GM12864 (cell line): Measurements from ENCODE around the gene SUPT20H.

Source experiments
- DNase-seq: peaks from one replicate; pipeline ENCODE4 v3.0.0-alpha.2; 2011; ENCODE audit warnings: low read depth
- H3K4me3 ChIP-seq: 2 replicates; pipeline ENCODE4 v1.5.1; 2011; ENCODE audit warnings: mild to moderate bottlenecking, low read depth, low read length, control low read depth
- TF ChIP-seq, protein P1 (sequence below): IDR thresholded peaks from 2 replicates; pipeline ENCODE4 v1.5.1; 2011; ENCODE audit warnings: low read depth, mild to moderate bottlenecking, moderate library complexity, low read length, control low read depth, inconsistent platforms; ENCODE audit errors: missing control alignments

The SUPT20H gene

DNA sequence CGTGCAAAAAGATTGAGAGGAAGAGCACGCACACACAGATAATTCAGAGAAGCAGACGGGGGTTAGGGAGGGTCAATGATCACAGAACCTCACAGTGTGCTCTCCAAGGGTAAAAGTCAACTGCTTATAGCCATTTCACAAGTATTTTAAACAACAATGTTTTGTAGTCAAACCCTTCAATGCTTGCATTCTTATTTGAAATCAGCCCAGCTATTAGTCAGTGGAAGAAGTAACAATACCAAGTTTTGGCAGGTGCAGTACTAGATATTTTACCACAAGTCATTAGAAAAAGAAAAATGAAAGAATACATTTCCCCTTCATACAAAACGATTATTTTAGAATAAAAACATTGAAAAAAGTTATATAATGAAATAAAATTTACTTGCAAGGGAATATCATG is 43.4 kb upstream of the SUPT20H start:
- H3K4me3 ChIP-seq = no peak overlapping the region
- TF ChIP-seq, protein P1, sequence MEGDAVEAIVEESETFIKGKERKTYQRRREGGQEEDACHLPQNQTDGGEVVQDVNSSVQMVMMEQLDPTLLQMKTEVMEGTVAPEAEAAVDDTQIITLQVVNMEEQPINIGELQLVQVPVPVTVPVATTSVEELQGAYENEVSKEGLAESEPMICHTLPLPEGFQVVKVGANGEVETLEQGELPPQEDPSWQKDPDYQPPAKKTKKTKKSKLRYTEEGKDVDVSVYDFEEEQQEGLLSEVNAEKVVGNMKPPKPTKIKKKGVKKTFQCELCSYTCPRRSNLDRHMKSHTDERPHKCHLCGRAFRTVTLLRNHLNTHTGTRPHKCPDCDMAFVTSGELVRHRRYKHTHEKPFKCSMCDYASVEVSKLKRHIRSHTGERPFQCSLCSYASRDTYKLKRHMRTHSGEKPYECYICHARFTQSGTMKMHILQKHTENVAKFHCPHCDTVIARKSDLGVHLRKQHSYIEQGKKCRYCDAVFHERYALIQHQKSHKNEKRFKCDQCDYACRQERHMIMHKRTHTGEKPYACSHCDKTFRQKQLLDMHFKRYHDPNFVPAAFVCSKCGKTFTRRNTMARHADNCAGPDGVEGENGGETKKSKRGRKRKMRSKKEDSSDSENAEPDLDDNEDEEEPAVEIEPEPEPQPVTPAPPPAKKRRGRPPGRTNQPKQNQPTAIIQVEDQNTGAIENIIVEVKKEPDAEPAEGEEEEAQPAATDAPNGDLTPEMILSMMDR = no peak
- no peak for DNase-seq

DNA sequence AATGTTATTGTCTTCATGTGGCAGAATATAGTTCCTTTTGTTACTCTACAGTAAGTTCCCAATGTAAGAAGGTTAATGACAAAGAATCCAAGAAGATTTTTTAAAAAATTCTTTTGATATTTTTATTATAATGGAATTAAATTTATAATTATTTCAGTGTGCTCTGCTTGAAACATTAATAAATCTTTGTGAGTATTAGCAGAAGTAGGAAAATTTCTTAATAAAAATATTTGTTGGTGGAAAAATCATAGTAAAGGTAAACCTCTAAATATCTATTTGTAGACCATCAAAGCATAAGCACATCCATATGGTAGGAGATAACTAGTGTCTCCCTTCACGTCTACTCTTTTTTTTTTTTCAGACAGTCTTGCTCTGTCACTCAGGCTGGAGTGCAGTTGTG is 41.7 kb upstream of the SUPT20H start:
- DNase-seq = no peak
- TF ChIP-seq, protein P1 = no peak
- no peak overlapping the region for H3K4me3 ChIP-seq

DNA sequence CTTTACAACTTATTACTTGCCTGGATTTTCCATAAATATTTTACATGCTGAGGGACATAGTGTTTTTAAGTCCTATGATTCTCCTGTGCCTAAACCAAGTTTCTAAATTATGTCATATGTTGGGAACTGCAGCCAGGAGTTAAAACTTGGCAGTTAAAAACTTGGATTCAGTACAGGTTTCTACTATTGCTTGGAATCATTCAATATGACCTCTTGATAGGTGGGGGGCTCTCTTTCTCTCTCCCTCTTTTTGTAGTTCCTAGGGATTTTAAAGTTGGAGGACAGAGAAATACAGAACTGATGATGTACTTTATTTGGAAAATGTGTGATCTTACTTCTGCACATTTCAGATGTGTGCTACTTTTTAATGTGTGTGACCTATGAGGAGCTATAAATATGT is 41.2 kb upstream of the SUPT20H start:
- no peak overlapping the region for H3K4me3 ChIP-seq
- TF ChIP-seq, protein P1 = no peak
- no peak for DNase-seq

DNA sequence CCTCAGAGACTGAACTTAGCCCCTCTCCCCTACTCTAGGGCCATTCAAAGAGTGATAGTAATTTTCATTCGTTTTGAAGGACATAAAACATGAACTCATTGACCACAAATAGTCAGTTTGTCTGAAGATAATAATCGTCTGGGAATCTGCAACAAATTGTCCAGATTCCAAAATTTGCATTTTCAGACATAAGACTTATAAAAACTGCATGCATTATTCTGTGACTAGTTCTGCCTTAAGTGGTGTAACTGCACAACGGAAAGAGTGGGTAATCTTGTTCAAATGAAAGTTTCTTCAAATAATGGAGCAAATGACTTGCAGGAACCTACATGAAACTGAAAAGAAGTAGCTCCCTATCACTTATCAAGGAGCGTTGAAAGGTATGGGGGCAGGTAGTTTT is 37.6 kb upstream of the SUPT20H start:
- no peak for DNase-seq
- TF ChIP-seq, protein P1 = no peak
- H3K4me3 ChIP-seq = no peak overlapping the region

DNA sequence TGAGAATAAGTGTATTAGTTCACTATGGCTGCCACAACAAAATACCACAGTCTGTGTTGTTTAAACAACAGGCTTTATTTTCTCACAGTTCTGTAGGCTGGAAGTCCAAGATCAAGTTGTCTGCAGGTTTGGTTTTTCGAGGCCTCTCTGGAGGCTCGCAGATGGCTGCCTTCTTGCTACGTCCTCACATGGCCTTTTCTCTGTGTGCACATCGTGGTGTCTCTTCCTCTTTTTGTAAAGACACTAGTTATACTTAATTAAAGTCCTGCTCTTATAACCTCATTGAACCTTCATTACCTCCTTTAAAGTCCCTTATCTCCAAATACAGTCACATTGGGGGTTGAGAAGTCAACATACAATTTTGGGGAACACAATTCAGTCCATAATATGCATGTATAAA is 35.4 kb upstream of the SUPT20H start:
- no peak overlapping the region for H3K4me3 ChIP-seq
- TF ChIP-seq, protein P1 = no peak
- DNase-seq = no peak

DNA sequence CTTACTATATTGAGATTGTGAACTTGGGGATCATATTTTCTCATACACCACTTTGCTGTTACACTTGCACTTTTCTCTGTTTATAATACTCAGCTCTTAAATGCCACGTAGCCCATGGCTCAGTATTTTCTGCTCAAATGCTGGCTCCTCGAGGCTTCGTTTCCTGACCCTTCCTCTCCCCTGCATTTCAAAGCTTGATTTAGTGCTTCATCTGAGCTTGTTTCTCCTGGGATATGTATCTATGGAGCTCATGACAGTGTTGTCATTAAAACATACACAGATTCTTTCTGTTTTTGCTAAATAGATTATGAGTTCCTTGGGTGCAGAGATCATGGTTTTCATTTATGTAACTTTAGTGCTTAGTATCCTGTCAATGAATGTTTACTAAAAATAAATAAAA is 34.6 kb upstream of the SUPT20H start:
- no peak for DNase-seq
- TF ChIP-seq, protein P1 = no peak
- no peak overlapping the region for H3K4me3 ChIP-seq

DNA sequence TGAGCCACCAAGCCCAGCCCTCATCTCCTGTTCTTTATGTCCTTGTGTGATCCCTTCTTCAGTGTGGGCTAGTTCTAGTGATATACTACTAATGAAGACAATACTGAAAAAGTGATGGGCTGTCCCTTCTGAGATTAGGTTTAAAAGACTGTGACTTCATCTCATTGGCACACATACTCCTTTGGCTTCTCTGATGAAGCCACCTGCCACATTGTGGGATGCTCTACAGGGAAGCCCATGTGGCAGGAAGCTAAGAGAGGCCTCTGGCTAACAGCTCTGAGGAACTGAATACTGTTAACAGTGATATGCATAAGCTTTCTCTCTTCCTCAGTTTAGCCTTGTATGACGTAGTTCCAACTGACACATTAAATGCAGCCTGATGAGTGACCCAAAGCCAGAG is 32.3 kb upstream of the SUPT20H start:
- TF ChIP-seq, protein P1 = no peak
- no peak for DNase-seq
- no peak overlapping the region for H3K4me3 ChIP-seq
